GM19023 (cell line): ENCODE measurements around the gene TATDN2.
"Not testable (repeated sequence)": the region's sequence is repeated elsewhere in the genome, so short reads cannot be mapped to it uniquely, and the experiment has no call there.

Source experiments
- ATAC-seq: cut with Tn5 transposase; IDR thresholded peaks from one replicate; pipeline ENCODE4 v1.9.1; 2021; ENCODE audit warnings: mild to moderate bottlenecking, moderate library complexity; ENCODE audit not compliant: unreplicated experiment

The TATDN2 gene

GRCh38 chr3:10268930-10269329 is 20.7 kb downstream of the TATDN2 start:
- ATAC-seq: no peak

DNA sequence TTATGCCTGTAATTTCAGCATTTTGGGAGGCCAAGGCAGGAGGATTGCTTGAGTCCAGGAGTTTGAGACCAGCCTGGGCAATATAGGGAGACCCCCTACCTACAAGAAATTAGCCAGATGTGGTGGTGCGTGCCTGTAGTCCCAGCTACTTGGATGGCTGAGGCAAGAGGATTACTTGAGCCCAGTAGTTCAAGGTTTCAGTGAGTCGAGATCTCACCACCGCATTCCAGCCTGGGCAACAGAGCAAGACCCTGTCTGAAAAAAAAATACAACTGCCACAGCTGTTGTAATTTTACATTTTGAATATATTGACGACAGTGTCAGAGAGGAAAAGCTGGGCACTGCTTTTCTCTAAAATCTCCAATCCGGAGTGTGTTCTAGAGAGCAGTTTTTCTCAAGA is 21.2 kb downstream of the TATDN2 start:
- ATAC-seq: no peak

GRCh38 chr3:10272476-10272875 is 24.2 kb downstream of the TATDN2 start:
- ATAC-seq: not testable (repeated sequence)

DNA sequence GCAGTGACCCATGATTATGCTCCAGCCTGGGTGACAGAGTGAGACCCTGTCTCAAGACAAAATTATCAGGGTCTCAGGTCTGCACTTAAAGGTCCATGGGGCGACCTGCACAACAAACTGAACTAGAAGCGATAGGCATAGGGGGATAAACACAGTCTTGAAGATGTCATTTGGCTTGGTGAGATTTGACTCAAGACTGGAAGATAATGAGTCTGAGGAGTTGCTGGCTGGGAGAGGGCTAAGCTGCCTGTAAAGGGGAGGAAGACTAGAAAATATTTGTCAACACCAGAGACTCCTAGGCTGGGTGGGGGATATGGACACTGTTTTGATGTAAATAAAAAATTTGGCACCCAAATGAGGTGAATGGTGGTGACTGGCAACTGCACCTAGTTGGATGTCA is 24.7 kb downstream of the TATDN2 start:
- ATAC-seq: no peak

- ATAC-seq: no peak
Measured at GRCh38 chr3:10273702-10274305, 25.5 kb downstream of the TATDN2 start.

DNA sequence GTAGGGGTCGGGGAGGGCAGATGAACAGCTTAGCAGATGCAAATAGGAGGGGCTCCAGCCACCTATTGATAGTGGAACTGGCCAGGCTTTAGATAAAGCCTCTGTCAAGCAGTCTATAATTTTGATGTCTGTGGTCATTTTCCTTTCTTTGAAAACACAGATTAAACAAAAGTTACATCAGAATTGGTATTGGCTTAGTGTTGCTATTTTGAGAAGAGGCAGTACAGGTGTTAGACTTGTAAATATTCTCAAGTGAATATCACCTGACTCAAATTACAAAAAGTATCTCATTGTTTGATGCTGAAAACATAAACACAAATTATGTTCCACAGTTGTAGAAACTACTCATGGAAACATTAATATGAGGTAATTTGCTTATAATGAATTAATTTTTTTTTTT is 26.3 kb downstream of the TATDN2 start:
- ATAC-seq: no peak

GRCh38 chr3:10277115-10277625 is 28.9 kb downstream of the TATDN2 start:
- no peak for ATAC-seq

DNA sequence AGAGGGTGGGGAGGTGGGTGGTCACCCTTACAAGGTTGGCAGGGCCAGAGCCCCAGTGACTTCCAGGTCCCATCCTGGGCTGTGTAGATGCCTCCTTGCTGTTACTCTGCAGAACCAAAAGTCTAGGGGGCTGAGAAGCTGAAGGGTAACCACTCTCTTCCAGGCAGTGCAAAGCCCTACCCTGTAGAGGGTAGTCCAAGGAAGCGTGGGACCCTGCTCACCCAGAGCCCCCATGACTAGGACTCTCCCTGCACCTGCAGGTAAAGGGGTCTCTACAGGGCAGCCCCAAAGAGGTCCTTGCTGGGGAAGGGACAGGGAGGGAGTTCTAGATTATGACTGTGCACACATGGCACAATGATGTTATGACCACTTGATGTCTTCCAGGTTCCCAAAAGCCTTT is 30.2 kb downstream of the TATDN2 start:
- ATAC-seq: no peak

DNA sequence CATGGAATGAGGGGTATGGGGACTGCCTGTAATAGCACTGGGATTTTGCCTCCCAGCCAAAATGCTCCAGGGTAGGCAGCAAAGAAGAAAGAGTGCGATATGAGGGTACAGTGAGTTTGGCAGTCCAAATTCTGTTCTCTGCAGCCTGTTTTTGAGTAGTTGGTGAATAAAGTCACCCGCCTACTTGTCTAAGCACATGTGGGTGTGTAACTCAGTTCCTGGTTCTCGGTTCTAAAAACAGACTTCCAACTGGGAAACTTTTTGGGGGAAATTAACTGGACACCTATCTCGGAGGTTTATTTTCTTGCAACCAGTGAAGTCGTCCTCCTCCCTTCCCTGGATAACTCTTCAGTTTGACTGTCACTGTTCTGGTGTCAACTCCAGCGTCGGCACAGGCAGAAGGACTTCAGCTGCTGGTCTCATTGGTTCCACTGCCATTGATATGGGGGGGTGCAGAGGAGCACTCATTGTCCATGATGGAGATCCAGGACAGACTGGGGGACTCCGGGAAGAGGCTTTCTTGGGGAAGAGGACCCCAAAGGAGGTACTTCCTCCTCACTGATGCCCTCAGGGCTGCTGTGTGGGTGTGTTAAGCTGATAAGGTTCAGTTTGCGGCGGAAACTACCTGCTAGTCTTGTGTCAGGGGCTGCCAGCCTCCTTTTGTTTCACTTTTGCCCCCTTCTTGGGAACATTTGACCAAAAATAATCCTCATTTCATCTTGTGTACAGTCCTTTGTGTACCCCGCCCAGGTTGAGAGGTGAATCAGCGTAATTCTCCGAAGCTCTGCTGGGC is 31.3 kb downstream of the TATDN2 start:
- no peak for ATAC-seq

DNA sequence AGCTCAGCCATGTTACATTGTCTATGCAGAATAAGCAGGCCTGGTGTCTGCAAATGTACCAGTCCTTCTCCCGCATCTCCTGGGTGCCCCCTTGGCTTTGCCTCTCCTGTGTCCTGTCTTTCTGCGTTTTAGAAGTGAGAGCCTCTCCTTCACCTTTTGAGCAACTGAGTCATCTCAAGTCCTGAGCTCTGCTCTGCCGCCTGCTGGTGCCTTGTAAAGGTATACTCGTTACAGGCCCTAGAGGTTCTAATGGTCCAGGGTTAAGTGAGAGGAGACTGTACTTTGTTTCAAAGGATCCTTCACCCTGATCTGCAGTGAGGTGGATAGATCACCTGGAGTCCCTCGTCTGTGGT is 31.9 kb downstream of the TATDN2 start:
- no peak for ATAC-seq

DNA sequence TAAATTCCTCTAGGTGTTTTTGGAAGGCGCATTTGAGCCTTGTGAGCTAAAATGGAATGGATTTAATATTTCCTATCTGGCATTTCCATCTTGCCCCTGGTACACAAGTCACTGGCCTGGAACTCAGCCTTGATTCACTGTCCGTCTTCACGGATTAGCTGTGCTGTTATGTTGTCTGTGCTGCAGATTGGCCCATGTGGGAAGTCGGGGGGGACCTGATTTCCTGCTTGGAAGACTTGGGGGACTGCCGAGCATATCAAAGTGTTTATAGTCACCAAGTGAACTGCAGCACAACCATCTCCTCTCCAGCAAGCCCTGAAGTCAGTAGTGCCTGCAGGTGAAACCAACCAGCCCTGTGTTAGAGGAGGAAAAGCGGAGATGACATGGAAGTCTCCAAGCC is 32.3 kb downstream of the TATDN2 start:
- ATAC-seq: no peak

DNA sequence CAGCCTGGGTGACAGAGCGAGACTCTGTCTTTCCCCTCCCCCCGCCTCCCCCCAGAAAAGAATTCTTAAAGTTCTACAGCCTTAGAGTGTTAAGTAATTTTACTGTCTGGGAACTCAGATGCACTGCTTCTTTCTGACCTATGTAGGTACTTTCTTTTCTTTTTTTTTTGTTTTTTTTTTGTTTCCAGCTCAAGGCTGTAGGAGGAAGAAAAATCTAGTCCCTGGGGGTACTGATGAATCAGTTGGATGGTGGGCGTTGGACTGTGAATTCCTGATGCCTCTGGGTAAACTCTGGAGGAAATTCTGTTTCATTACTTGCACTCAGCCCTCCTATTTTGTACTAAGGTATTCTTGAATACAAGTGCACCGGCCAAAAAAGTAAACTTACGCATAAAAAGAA is 33.7 kb downstream of the TATDN2 start:
- ATAC-seq: no peak

DNA sequence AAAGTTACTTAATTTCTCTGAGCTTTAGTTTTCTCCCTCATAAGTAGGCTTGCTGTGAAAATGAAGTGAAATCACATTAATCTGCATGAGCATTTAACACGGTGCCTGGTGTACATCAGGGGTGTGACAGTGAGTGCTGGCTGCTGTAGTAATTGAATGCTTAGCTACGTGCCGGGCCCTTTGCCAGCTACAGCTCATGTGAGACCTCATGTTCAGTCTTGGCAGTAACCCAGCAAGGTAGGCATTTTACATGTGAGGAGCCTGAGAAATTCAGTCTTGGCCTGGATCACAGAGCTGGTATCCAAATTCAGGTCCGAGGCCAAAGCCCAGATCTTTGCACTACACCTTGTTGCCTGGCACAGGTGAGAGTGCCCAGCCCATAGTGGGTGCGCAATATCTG is 35.4 kb downstream of the TATDN2 start:
- no peak for ATAC-seq

DNA sequence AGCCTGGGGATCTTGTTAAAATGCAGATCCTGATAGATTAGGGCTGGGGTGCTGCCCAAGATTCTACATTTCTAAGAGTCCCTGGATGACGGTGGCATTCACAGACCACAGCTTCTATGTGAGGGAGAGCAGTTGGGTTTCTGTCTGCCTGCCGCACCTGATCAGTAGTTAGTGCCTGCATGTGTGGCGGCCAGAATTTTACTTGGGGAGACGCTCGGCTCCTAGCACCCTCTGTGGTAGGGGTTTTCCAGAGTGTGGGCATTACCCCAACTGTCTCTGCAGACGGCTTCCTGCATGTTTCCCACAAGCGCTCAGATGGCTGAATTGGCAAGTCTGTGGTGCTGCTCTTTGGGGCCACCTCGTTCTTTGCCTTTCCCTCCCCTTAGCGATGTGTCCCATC is 36.2 kb downstream of the TATDN2 start:
- no peak for ATAC-seq

DNA sequence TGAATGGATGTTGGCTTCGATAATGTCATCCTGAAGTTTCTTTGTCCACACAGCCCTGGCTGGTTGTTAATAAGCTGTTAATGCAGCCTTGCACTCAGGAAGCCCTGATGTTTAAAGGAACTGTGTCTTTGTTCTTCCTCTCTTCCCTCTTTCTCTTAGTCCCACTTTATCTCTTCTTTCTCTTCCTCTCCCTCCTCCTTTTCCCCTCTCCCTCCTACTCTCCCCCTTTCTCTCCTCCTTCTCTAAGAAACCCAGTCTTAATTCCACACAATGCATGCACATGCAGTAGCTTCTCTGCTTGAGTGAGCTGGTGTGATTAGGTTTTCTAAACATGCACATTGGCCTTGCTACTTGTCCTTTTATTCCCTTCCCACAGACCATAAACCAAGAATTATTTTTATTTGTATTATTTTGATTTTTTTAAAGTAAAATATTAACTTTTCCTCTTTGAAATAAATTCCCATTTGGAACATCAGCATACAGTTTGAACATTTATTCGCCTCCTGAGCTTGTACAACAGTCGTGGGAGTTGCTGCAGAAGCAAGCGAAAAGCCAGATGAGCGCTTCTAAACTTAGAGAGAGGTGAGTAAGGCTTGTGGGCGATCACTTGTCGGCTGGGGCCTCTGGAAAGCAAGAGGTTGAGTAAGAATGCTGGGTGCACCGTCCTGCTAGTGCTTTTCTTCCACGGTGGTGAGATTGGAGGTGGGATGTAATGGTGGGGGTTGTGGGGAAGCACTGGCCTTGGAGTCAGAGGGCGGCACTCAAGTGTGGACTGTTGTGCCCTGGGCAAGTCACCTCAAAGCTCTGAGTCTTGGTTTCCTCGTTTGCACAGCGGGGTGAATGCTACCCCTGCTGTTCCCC is 37.2 kb downstream of the TATDN2 start:
- ATAC-seq: no peak

- ATAC-seq: no peak
Measured at GRCh38 chr3:10286133-10286524, 37.9 kb downstream of the TATDN2 start.

GRCh38 chr3:10286596-10287295 is 38.5 kb downstream of the TATDN2 start:
- no peak for ATAC-seq

DNA sequence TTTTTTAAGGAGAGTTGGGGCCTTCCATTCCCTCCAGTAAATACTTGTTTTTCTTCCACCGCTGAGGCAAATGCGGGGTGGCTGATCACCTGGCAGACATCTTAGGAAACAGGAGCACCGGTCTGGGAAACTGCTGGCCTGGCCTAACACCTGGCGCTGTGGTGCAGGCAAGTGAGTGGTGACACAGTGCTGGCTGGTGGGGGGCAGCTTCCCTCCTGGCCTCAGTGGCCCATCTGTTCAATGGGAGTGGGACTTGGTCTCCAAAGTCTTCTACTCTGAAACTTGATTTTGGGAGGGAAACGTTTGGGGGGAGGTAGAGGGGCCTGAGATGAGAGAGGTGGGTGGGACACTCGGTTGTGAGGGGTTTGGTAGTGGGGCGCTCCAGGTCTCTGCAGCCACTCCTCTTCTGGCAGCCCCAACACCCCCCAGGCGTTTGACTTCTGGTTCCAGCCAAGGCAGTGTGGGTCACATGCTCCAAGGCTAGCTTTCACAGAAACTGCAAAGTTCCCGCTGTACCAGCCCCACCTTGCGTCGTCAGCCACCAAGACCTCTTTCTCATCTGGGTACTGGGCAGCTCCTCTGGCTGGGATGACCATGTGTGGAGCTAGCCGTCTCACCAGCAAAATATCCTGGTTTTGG is 39.8 kb downstream of the TATDN2 start:
- no peak for ATAC-seq

DNA sequence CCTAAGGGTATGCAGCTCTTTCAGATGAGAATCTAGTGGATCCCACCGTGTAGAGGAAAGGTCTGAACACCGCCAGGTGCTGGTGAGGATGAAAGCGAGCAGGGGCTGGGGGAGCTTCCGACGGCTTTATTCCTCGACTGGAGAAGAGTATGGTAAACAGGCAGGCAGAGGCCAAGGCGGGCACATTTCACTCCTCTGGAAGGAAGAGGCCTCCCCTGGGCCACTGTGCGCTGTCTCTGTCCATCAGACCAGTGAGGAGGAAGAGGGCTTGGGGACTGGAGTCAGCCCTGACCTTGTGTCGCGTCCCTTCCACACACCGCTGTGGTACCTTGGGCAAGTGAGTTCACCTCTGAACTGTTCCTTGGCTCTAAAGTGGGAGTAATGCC is 40.3 kb downstream of the TATDN2 start:
- ATAC-seq: no peak

- ATAC-seq: no peak
Measured at GRCh38 chr3:10289077-10289476, 40.8 kb downstream of the TATDN2 start.
